Measurements from ENCODE around the gene MORN1.
A peak's percentile ranks its signal among the peaks of the same experiment; 100 is the strongest.

MORN1 gene

GRCh38 chr1:2391931-2392509 is 666 bp upstream of the MORN1 start:
- H3K9me3 ChIP-seq, result no peaks in the 10 kb centered on the region
- intact Hi-C loops (cut with DNase I; ENCODE audit: low total_unique reads), result loop anchor here (5.0 kb wide), 2 partner anchors 135 to 165 kb away; partner anchors contain the start of genes PANK4 and TNFRSF14
- peak overlapping the region; percentile 87 to 99 for H3K4me3 ChIP-seq
- peaks cover 13 to 49% (median 21%) of the 10 kb centered on the region in 3 donors for H3K36me3 ChIP-seq
- no peak for DNase-seq
- peaks cover 4 to 45% (median 34%) of the 10 kb centered on the region in 4 donors for H3K4me1 ChIP-seq
- H3K27me3 ChIP-seq, result no peaks in the 10 kb centered on the region
- H3K27ac ChIP-seq, result peak overlapping the region; percentile 74 to 89
- TF ChIP-seq CTCF (IDR thresholded peaks at IDR 0.05), result no peak

- intact Hi-C loops (cut with DNase I; ENCODE audit: low total_unique reads), result loop anchor here (5.0 to 10.0 kb wide), 3 partner anchors 75 to 168 kb away; partner anchors contain the start of genes PANK4 and TNFRSF14
- TF ChIP-seq CTCF (IDR thresholded peaks at IDR 0.05), result no peak
Measured at GRCh38 chr1:2389644-2390043, 1.7 kb downstream of the MORN1 start.

GRCh38 chr1:2388004-2388913 is 3.1 kb downstream of the MORN1 start:
- peaks cover 4 to 23% (median 20%) of the 10 kb centered on the region in 4 donors for H3K4me1 ChIP-seq

More at GRCh38 chr1:2389644-2390043, 1.7 kb downstream of the MORN1 start:
- Histone ChIP-seq H3K36me3 (peaks cover 0 to 39% (median 0%) of the 10 kb centered on the region in 3 donors), H3K27ac (no peak overlapping the region), H3K4me3 (no peak overlapping the region), H3K27me3 (no peaks in the 10 kb centered on the region), H3K9me3 (no peaks in the 10 kb centered on the region), H3K4me1 (peaks cover 4 to 37% (median 32%) of the 10 kb centered on the region in 4 donors)
- no peak for DNase-seq

GRCh38 chr1:2386636-2387611 is 4.4 kb downstream of the MORN1 start:
- no peak overlapping the region for H3K27ac ChIP-seq
- TF ChIP-seq CTCF (IDR thresholded peaks at IDR 0.05), result no peak
- H3K4me1 ChIP-seq, result peaks cover 0 to 18% (median 11%) of the 10 kb centered on the region in 4 donors
- intact Hi-C loops (cut with DNase I; ENCODE audit: low total_unique reads), result loop anchor here (10.0 kb wide), 1 partner anchor 72 kb away; no protein-coding TSS in a partner anchor
- H3K4me3 ChIP-seq, result no peak overlapping the region
- H3K9me3 ChIP-seq, result no peaks in the 10 kb centered on the region
- peaks cover 0 to 20% (median 0%) of the 10 kb centered on the region in 3 donors for H3K36me3 ChIP-seq
- no peak for DNase-seq
- H3K27me3 ChIP-seq, result no peaks in the 10 kb centered on the region

More at GRCh38 chr1:2388004-2388913, 3.1 kb downstream of the MORN1 start:
- intact Hi-C loops (cut with DNase I; ENCODE audit: low total_unique reads), result loop anchor here (10.0 kb wide), 1 partner anchor 73 kb away; no protein-coding TSS in a partner anchor
- Histone ChIP-seq H3K4me3 (no peak overlapping the region), H3K27ac (no peak overlapping the region), H3K27me3 (no peaks in the 10 kb centered on the region), H3K36me3 (peaks cover 0 to 25% (median 0%) of the 10 kb centered on the region in 3 donors), H3K9me3 (no peaks in the 10 kb centered on the region)
- DNase-seq, result no peak
- no peak for TF ChIP-seq CTCF (IDR thresholded peaks at IDR 0.05)
